Calu3 (cell line): ENCODE results near the gene DSCAM. TPM values are rescaled to one million over a fixed set of nuclear protein-coding genes. Genes with fewer than 3 reads are reported as not detected.

Source experiments
- BruUV-seq: library from RNA; stranded (reverse); fragments of 400-500 nt; replicated peaks from 2 replicates; lab custom pipeline; 2021; lab: Mats Ljungman, UMichigan
- CTCF ChIA-PET: fragments of 300-600 bp; sonication (Branson Sonifier 250); formaldehyde crosslinking; loops from one replicate; lab custom pipeline; 2022; ENCODE audit warnings: antibody characterized with exemption; lab: Charles Lee
- DNase-seq: peaks from one replicate; pipeline ENCODE4 v3.0.0; 2022
- H3K27ac Mint-ChIP-seq: one replicate; pipeline ENCODE4 v1.8.0; 2022; ENCODE audit warnings: mixed read lengths; ENCODE audit not compliant: unreplicated experiment
- H3K27me3 Mint-ChIP-seq: one replicate; pipeline ENCODE4 v1.8.0; 2022; ENCODE audit warnings: mixed read lengths; ENCODE audit not compliant: unreplicated experiment
- H3K36me3 Mint-ChIP-seq: one replicate; pipeline ENCODE4 v1.8.0; 2022; ENCODE audit warnings: mild to moderate bottlenecking, moderate library complexity, mixed read lengths; ENCODE audit not compliant: insufficient read depth, unreplicated experiment
- H3K4me1 Mint-ChIP-seq: one replicate; pipeline ENCODE4 v1.8.0; 2022; ENCODE audit warnings: mild to moderate bottlenecking, low read depth, mixed read lengths; ENCODE audit not compliant: unreplicated experiment
- H3K4me3 Mint-ChIP-seq: one replicate; pipeline ENCODE4 v1.8.0; 2022; ENCODE audit warnings: mild to moderate bottlenecking, low read depth, moderate library complexity, mixed read lengths; ENCODE audit not compliant: unreplicated experiment
- H3K9me3 Mint-ChIP-seq: one replicate; pipeline ENCODE4 v1.8.0; 2022; ENCODE audit warnings: low read depth, mixed read lengths; ENCODE audit not compliant: unreplicated experiment
- CTCF ChIP-seq: fragments of 200-600 bp; IDR thresholded peaks from one replicate; pipeline ENCODE4 v1.8.0; 2022; ENCODE audit warnings: antibody characterized with exemption; ENCODE audit not compliant: unreplicated experiment
- intact Hi-C: fragments of 100-400 bp; cut with micrococcal nuclease; formaldehyde crosslinking; loops from one replicate; pipeline ENCODE4 v1.10.0; 2022; ENCODE audit not compliant: unreplicated experiment
- total RNA-seq: library from RNA; stranded (reverse); gene quantifications from 2 replicates; pipeline ENCODE4 v1.2.3, GENCODE V29; 2022

DSCAM gene
- total RNA-seq, 1 experiment from 2014 or later = not detected

- no peaks in the 10 kb centered on the region for H3K36me3 Mint-ChIP-seq
- no peaks in the 10 kb centered on the region for H3K4me1 Mint-ChIP-seq
- TF ChIP-seq CTCF = no peak
- CTCF ChIA-PET = no interaction called here
- intact Hi-C loops = no loop called here
- peaks cover 15% of the 10 kb centered on the region for H3K9me3 Mint-ChIP-seq
- H3K4me3 Mint-ChIP-seq = no peak overlapping the region
- DNase-seq = no peak
- no peaks in the 10 kb centered on the region for H3K27me3 Mint-ChIP-seq
- BruUV-seq = no TSS peak
- no peak overlapping the region for H3K27ac Mint-ChIP-seq
Measured at GRCh38 chr21:40844935-40845334, 2.0 kb downstream of the DSCAM start.

- Mint-ChIP-seq H3K9me3 (peaks cover 19% of the 10 kb centered on the region), H3K36me3 (no peaks in the 10 kb centered on the region), H3K4me1 (no peaks in the 10 kb centered on the region), H3K4me3 (no peak overlapping the region), H3K27ac (no peak overlapping the region), H3K27me3 (no peaks in the 10 kb centered on the region)
- BruUV-seq = no TSS peak
- no peak for DNase-seq
- intact Hi-C loops = no loop called here
- CTCF ChIA-PET = no interaction called here
- TF ChIP-seq CTCF = no peak
Measured at GRCh38 chr21:40842197-40842552, 4.8 kb downstream of the DSCAM start.

- DNase-seq = no peak
- H3K9me3 Mint-ChIP-seq = peaks cover 19% of the 10 kb centered on the region
- CTCF ChIA-PET = no interaction called here
- H3K27me3 Mint-ChIP-seq = no peaks in the 10 kb centered on the region
- H3K36me3 Mint-ChIP-seq = no peaks in the 10 kb centered on the region
- H3K27ac Mint-ChIP-seq = no peak overlapping the region
- no peak overlapping the region for H3K4me3 Mint-ChIP-seq
- no TSS peak for BruUV-seq
- no peak for TF ChIP-seq CTCF
- no peaks in the 10 kb centered on the region for H3K4me1 Mint-ChIP-seq
- intact Hi-C loops = no loop called here
Measured at GRCh38 chr21:40841524-40842196, 5.3 kb downstream of the DSCAM start.

GRCh38 chr21:40840401-40841125 lies 6.4 kb downstream of the DSCAM start:
- intact Hi-C loops = no loop called here
- Mint-ChIP-seq H3K36me3 (no peaks in the 10 kb centered on the region), H3K27me3 (no peaks in the 10 kb centered on the region), H3K4me3 (no peak overlapping the region), H3K4me1 (no peaks in the 10 kb centered on the region), H3K27ac (no peak overlapping the region), H3K9me3 (peaks cover 17% of the 10 kb centered on the region)
- CTCF ChIA-PET = no interaction called here
- no TSS peak for BruUV-seq
- no peak for TF ChIP-seq CTCF
- DNase-seq = no peak
